Sigmoid colon (tissue), 7 donors: ENCODE data around the gene SLC16A12. TPM values are rescaled to one million over a fixed set of nuclear protein-coding genes. Genes with fewer than 3 reads are reported as not detected.

Experiments
- DNase-seq: peaks from one replicate; pipeline ENCODE4 v3.0.0-alpha.2; 2019
- H3K27ac ChIP-seq, 4 donors: fragments of 200-600 bp; sonication (generic); one replicate each; pipeline ENCODE4 v1.5.1; 2016 to 2019; ENCODE audit warnings: mild to moderate bottlenecking in 1 of 4
- H3K27me3 ChIP-seq, 3 donors: fragments of 200-600 bp; sonication (generic); one replicate each; pipeline ENCODE4 v1.5.1; 2019; ENCODE audit warnings: mild to moderate bottlenecking in 1 of 3
- H3K36me3 ChIP-seq, 4 donors: fragments of 200-600 bp; sonication (generic); one replicate each; pipeline ENCODE4 v1.5.1; 2016 to 2019
- H3K4me1 ChIP-seq, 4 donors: fragments of 200-600 bp; sonication (generic); one replicate each; pipeline ENCODE4 v1.5.1; 2017 to 2019
- H3K4me3 ChIP-seq, 4 donors: fragments of 200-600 bp; sonication (generic); one replicate each; pipeline ENCODE4 v1.5.1; 2017 to 2019; ENCODE audit warnings: mild to moderate bottlenecking in 2 of 4, moderate library complexity in 1 of 4
- H3K9me3 ChIP-seq, 4 donors: fragments of 200-600 bp in 3 of 4; sonication (generic) in 3 of 4; one replicate each; pipeline versions ENCODE4 v1.5.1 to v1.6.1; 2013 to 2019
- EP300 ChIP-seq, 4 donors: sonication (generic); formaldehyde crosslinking; IDR thresholded peaks; one replicate each; pipeline ENCODE4 v1.6.1; 2017; ENCODE audit warnings: antibody characterized with exemption in 4 of 4
- POLR2A ChIP-seq, 2 donors: fragments of 450-650 bp; IDR thresholded peaks; one replicate each; pipeline ENCODE4 v1.6.1; 2016; ENCODE audit warnings: antibody characterized with exemption in 2 of 2, mild to moderate bottlenecking in 2 of 2, moderate library complexity in 2 of 2
- POLR2AphosphoS5 ChIP-seq, 4 donors: sonication (generic); formaldehyde crosslinking; IDR thresholded peaks; one replicate each; pipeline ENCODE4 v1.6.1; 2017; ENCODE audit warnings: antibody characterized with exemption in 4 of 4
- WGBS, 2 donors: extraction: QIAGEN DNeasy Blood & Tissue Kit; methylation state at CpG; one replicate each; pipeline ENCODE4 v1.1.7; 2013; 5-methylcytosine and 5-hydroxymethylcytosine counted together
- intact Hi-C: fragments of 100-400 bp; cut with DNase I; formaldehyde crosslinking; loops from one replicate; pipeline ENCODE4 v1.15.1; 2023
- polyA plus RNA-seq, 3 donors: library from polyadenylated mRNA; stranded (reverse); fragments of 200-250 nt; gene quantifications; one replicate each; pipeline ENCODE4 v1.2.3, GENCODE V29; 2013
- total RNA-seq, 4 donors: library from RNA; depleted of rRNA; stranded (reverse); fragments of >200 nt; gene quantifications; one replicate each; pipeline ENCODE4 v1.1.0, GENCODE V29; 2016
- TF ChIP-seq, protein P1 (sequence below), 4 experiments: fragments of 450-650 bp in 3 of 4; fragments of 200-600 bp in 1 of 4; IDR thresholded peaks; one replicate each; pipeline ENCODE4 v1.5.1; 2016 to 2019; ENCODE audit warnings: antibody characterized with exemption in 4 of 4, mild to moderate bottlenecking in 3 of 4, moderate library complexity in 2 of 4
- donor health status: healthy with polysubstance abuse.
- donor health status: Bipolar disorder and iron deficiency.
- donor health status: healthy.

The SLC16A12 gene
- total and polyA plus RNA-seq, 7 donors: 0.13 to 3.9 (median 1.3) TPM; not detected in 1

DNA sequence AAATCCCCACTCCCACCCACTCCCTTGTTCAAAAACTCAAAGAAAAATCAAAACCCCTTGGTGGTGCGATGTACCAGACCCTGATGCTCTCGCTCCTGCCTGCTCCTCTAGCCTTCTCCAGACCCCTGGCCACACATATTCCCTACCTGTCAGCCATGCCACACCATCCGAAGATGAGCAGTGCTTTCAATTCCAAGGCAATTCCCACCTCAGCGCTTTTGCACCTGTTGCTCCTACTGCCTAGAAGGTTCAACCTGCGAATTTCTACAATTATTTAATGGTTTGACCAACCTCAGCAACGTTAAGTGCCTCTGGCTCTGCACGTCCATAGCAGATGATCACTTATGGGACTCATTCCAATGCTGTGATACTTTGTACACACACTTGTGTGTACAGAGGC, 11.1 kb downstream of the SLC16A12 start:
- intact Hi-C loops: no loop called here
- H3K9me3 ChIP-seq: no peaks in the 10 kb centered on the region
- no peak overlapping the region for H3K4me3 ChIP-seq
- WGBS, 2 donors: 76 to 85% methylated on average over 7 of the region's 7 CpGs
- TF ChIP-seq POLR2AphosphoS5 (IDR thresholded peaks at IDR 0.05): no peak
- no peak for TF ChIP-seq EP300 (IDR thresholded peaks at IDR 0.05)
- TF ChIP-seq, protein P1, sequence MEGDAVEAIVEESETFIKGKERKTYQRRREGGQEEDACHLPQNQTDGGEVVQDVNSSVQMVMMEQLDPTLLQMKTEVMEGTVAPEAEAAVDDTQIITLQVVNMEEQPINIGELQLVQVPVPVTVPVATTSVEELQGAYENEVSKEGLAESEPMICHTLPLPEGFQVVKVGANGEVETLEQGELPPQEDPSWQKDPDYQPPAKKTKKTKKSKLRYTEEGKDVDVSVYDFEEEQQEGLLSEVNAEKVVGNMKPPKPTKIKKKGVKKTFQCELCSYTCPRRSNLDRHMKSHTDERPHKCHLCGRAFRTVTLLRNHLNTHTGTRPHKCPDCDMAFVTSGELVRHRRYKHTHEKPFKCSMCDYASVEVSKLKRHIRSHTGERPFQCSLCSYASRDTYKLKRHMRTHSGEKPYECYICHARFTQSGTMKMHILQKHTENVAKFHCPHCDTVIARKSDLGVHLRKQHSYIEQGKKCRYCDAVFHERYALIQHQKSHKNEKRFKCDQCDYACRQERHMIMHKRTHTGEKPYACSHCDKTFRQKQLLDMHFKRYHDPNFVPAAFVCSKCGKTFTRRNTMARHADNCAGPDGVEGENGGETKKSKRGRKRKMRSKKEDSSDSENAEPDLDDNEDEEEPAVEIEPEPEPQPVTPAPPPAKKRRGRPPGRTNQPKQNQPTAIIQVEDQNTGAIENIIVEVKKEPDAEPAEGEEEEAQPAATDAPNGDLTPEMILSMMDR (IDR thresholded peaks at IDR 0.05): no peak
- no peak for TF ChIP-seq POLR2A (IDR thresholded peaks at IDR 0.05)
- H3K27me3 ChIP-seq: no peaks in the 10 kb centered on the region
- no peak overlapping the region for H3K27ac ChIP-seq
- H3K4me1 ChIP-seq: peaks cover 0 to 10% (median 6%) of the 10 kb centered on the region in 4 donors
- H3K36me3 ChIP-seq: no peaks in the 10 kb centered on the region
- no peak for DNase-seq

DNA sequence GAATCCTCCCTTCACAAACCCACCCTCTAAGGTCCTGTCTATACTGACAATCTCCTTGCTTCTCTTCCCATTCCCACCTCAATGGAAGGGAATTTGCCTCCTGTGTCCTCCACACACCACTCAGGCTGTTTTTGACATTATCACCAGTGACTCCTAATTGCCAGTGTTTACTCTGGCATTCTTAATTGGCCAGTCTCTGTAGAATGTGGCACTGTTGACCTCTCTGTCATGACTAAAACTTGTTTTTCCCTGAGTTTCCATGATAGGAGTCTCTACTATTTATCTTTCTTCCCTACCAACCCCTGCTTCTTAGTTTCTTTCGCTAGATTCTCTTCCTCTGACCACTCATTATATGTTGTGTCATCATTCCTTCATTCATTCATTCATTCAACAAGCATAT, 12.1 kb downstream of the SLC16A12 start:
- H3K9me3 ChIP-seq: no peaks in the 10 kb centered on the region
- no peak for DNase-seq
- no peaks in the 10 kb centered on the region for H3K27me3 ChIP-seq
- H3K4me3 ChIP-seq: no peak overlapping the region
- intact Hi-C loops: no loop called here
- TF ChIP-seq, protein P1 (IDR thresholded peaks at IDR 0.05): no peak
- TF ChIP-seq EP300 (IDR thresholded peaks at IDR 0.05): no peak
- no peak for TF ChIP-seq POLR2A (IDR thresholded peaks at IDR 0.05)
- no peak for TF ChIP-seq POLR2AphosphoS5 (IDR thresholded peaks at IDR 0.05)
- no peaks in the 10 kb centered on the region for H3K36me3 ChIP-seq
- H3K27ac ChIP-seq: no peak overlapping the region
- WGBS, 2 donors: 88 to 94% methylated on average over 1 of the region's 1 CpG
- H3K4me1 ChIP-seq: peaks cover 0 to 11% (median 8%) of the 10 kb centered on the region in 4 donors

DNA sequence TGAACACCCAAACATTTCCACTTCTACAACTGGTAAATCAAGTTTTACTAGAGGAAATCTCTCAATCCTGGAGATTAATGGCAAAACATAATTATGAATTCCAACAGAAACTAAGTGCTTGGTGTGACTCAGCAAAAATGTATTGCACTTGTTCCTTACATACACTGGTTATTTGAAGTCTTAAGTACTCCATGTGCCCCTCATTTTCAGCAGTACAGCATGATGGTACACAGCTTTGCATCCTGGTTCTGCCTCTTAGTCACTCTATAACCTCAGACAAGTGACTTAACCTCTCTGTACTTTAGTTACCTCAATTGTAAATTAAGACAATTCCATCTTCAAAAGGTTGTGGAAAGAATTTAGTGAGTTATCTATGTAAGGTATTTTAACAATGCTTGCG, 12.9 kb downstream of the SLC16A12 start:
- Histone ChIP-seq H3K4me3 (no peak overlapping the region), H3K36me3 (no peaks in the 10 kb centered on the region), H3K27ac (no peak overlapping the region), H3K27me3 (no peaks in the 10 kb centered on the region), H3K4me1 (peaks cover 0 to 17% (median 14%) of the 10 kb centered on the region in 4 donors), H3K9me3 (no peaks in the 10 kb centered on the region)
- TF ChIP-seq, protein P1 (IDR thresholded peaks at IDR 0.05): no peak
- TF ChIP-seq EP300 (IDR thresholded peaks at IDR 0.05) (no peak), POLR2AphosphoS5 (IDR thresholded peaks at IDR 0.05) (no peak), POLR2A (IDR thresholded peaks at IDR 0.05) (no peak)
- 98% methylated on average over 1 of the region's 1 CpG for WGBS, 2 donors
- intact Hi-C loops: no loop called here
- DNase-seq: no peak

DNA sequence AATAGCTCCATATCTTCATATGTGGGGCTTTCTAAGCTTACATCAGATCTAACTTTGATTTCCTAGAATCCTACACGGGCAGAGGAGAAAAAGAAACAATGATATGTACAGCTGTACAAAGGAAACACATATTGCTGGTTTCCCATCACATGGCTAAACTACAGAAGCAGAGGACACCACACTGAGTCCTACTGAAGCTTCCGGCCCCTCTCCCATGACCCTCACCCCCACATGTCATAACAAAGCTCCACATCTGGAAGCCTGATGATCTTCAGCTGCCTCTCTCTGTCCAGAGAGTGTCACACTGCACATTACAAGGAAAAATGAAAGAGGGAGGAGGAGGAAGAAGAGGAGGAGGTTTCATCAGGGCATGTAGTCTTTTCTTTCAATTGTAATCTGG, 14.0 kb downstream of the SLC16A12 start:
- whole genome bisulfite sequencing, 2 donors: 66 to 73% methylated on average over 2 of the region's 2 CpGs
- TF ChIP-seq, protein P1 (IDR thresholded peaks at IDR 0.05): no peak
- peak in 1 of 4 donors; percentile 31 for TF ChIP-seq POLR2AphosphoS5 (IDR thresholded peaks at IDR 0.05)
- no peak for TF ChIP-seq POLR2A (IDR thresholded peaks at IDR 0.05)
- TF ChIP-seq EP300 (IDR thresholded peaks at IDR 0.05): no peak
- Histone ChIP-seq H3K4me1 (peaks cover 0 to 23% (median 16%) of the 10 kb centered on the region in 4 donors), H3K27me3 (no peaks in the 10 kb centered on the region), H3K36me3 (no peaks in the 10 kb centered on the region), H3K27ac (no peak overlapping the region), H3K9me3 (no peaks in the 10 kb centered on the region), H3K4me3 (no peak overlapping the region)
- no peak for DNase-seq
- intact Hi-C loops: no loop called here

DNA sequence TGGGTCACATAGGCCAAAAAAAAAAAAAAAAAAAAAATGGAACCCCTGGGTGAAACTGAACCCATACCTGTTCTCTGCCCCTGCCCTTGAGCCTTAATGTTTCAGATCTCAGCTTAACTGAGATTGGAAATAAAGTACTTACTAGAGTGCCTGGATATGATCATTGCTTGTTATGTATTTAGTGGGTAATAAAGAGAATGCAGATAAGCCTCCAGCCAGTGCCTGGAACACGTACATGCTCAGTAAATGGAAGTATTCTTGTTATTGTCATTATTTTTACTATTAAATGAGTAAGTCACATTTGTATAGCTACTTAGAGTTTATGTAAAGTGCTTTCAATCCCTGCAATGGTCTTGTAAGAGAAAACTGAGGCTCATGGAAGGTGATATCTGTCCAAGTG, 14.7 kb downstream of the SLC16A12 start:
- Histone ChIP-seq H3K4me1 (peaks cover 0 to 29% (median 23%) of the 10 kb centered on the region in 4 donors), H3K36me3 (no peaks in the 10 kb centered on the region), H3K27me3 (no peaks in the 10 kb centered on the region), H3K4me3 (no peak overlapping the region), H3K9me3 (no peaks in the 10 kb centered on the region), H3K27ac (no peak overlapping the region)
- intact Hi-C loops: no loop called here
- TF ChIP-seq EP300 (IDR thresholded peaks at IDR 0.05) (no peak), POLR2AphosphoS5 (IDR thresholded peaks at IDR 0.05) (no peak), POLR2A (IDR thresholded peaks at IDR 0.05) (no peak)
- TF ChIP-seq, protein P1 (IDR thresholded peaks at IDR 0.05): no peak
- WGBS, 2 donors: 18 to 67% methylated on average over 1 of the region's 1 CpG
- DNase-seq: no peak
